HL-60 (cell line): ENCODE data around the gene POLE4.

Experiments
- GABPA ChIP-seq: IDR thresholded peaks from 2 replicates; pipeline ENCODE4 v1.6.1; 2012; ENCODE audit warnings: low read depth
- POLR2AphosphoS5 ChIP-seq: IDR thresholded peaks from 2 replicates; pipeline ENCODE4 v1.6.1; 2012; ENCODE audit warnings: low read depth
- SPI1 ChIP-seq: IDR thresholded peaks from 2 replicates; pipeline ENCODE4 v1.6.1; 2012; ENCODE audit warnings: low read depth, mild to moderate bottlenecking, borderline replicate concordance
- TF ChIP-seq, protein P1 (sequence below): IDR thresholded peaks from one replicate; pipeline ENCODE4 v1.5.1; 2011; ENCODE audit warnings: low read length, control low read depth, inconsistent platforms; ENCODE audit not compliant: insufficient read depth
- TF ChIP-seq, protein P2 (sequence below): IDR thresholded peaks from 2 replicates; pipeline ENCODE4 v1.6.1; 2012; ENCODE audit warnings: low read depth; ENCODE audit not compliant: insufficient replicate concordance

DNA sequence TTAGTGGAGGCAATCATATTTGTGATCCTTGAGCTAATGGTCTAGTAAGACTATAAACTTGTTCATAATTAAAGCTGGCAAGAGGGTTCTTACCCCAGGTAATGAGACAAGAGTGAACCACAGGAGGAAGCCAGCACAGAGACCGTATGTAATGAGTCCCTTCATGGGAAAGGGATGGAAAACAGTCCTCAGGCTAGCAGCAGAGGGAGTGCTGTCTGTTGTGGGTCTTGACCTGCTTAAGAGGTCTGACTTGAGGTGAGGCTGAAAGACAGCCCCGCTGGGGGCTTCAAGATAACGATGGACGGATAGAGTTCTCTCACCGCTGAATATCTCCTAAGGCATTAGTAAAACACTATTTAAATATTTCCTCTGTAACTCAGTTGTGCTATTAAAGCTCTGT, 16.2 kb upstream of the POLE4 start:
- TF ChIP-seq, protein P1, sequence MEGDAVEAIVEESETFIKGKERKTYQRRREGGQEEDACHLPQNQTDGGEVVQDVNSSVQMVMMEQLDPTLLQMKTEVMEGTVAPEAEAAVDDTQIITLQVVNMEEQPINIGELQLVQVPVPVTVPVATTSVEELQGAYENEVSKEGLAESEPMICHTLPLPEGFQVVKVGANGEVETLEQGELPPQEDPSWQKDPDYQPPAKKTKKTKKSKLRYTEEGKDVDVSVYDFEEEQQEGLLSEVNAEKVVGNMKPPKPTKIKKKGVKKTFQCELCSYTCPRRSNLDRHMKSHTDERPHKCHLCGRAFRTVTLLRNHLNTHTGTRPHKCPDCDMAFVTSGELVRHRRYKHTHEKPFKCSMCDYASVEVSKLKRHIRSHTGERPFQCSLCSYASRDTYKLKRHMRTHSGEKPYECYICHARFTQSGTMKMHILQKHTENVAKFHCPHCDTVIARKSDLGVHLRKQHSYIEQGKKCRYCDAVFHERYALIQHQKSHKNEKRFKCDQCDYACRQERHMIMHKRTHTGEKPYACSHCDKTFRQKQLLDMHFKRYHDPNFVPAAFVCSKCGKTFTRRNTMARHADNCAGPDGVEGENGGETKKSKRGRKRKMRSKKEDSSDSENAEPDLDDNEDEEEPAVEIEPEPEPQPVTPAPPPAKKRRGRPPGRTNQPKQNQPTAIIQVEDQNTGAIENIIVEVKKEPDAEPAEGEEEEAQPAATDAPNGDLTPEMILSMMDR: no peak
- TF ChIP-seq POLR2AphosphoS5 (no peak), GABPA (no peak), SPI1 (no peak)
- TF ChIP-seq, protein P2, sequence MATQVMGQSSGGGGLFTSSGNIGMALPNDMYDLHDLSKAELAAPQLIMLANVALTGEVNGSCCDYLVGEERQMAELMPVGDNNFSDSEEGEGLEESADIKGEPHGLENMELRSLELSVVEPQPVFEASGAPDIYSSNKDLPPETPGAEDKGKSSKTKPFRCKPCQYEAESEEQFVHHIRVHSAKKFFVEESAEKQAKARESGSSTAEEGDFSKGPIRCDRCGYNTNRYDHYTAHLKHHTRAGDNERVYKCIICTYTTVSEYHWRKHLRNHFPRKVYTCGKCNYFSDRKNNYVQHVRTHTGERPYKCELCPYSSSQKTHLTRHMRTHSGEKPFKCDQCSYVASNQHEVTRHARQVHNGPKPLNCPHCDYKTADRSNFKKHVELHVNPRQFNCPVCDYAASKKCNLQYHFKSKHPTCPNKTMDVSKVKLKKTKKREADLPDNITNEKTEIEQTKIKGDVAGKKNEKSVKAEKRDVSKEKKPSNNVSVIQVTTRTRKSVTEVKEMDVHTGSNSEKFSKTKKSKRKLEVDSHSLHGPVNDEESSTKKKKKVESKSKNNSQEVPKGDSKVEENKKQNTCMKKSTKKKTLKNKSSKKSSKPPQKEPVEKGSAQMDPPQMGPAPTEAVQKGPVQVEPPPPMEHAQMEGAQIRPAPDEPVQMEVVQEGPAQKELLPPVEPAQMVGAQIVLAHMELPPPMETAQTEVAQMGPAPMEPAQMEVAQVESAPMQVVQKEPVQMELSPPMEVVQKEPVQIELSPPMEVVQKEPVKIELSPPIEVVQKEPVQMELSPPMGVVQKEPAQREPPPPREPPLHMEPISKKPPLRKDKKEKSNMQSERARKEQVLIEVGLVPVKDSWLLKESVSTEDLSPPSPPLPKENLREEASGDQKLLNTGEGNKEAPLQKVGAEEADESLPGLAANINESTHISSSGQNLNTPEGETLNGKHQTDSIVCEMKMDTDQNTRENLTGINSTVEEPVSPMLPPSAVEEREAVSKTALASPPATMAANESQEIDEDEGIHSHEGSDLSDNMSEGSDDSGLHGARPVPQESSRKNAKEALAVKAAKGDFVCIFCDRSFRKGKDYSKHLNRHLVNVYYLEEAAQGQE: no peak
